Epithelial cell of proximal tubule (primary cell): Measurements from ENCODE around the gene MDM4. TPM values are rescaled to one million over a fixed set of nuclear protein-coding genes. Genes with fewer than 3 reads are reported as not detected.
"Not testable (repeated sequence)": the region's sequence is repeated elsewhere in the genome, so short reads cannot be mapped to it uniquely, and the experiment has no call there.

Source experiments
- DNase-seq: peaks from one replicate; pipeline ENCODE4 v3.0.0-alpha.2; 2011; ENCODE audit warnings: low read depth
- H3K4me3 ChIP-seq: 2 replicates; pipeline ENCODE4 v1.5.1; 2011; ENCODE audit warnings: low read depth, mild to moderate bottlenecking, low read length
- CTCF ChIP-seq: conservative IDR thresholded peaks from 2 replicates; pipeline ENCODE4 v1.5.1; 2012; ENCODE audit warnings: low read depth, mild to moderate bottlenecking, low read length
- total RNA-seq: library from RNA; depleted of rRNA; stranded (reverse); fragments of >200 nt; gene quantifications from 2 replicates; pipeline ENCODE4 v1.2.3, GENCODE V29; 2015

Gene MDM4
- total RNA-seq, 1 donor from 2014 or later, result 11.2 TPM

DNA sequence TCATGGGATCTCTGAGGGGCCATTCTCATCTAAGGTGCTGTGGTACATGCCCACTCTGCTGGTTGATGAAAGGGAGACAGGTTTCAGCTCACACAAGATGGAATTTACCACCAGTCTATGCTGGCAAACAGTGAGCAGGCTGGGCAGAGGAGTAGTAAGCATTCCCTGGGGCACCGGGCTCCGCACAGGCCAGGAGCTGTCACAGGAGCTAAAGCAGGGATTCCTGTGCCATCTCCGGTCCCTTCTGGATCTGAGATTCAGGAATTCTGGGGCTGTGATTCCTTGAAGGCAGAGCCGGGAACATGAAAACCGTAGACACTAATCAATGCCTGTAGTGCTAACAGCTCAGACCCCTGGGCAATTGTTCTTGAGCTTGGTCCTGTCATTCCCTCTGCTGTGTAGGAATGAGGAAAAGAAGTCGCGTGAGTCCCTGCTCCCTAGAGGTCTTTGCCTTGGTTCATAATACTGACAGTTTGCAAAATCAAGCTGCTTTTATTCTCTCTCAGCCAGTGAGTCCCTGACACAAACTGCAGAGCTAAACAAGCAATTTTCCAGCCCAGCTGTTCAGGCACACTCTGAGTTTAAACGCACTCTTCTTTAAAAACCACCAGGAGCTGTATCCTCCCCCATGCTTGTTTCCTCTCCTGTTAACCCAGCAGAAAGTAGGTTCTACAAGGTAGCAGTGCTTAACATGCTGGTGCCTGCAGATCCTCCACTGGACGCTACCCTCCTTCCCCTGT lies 52.5 kb downstream of the MDM4 start:
- DNase-seq, result no peak
- H3K4me3 ChIP-seq, result no peak overlapping the region
- no peak for TF ChIP-seq CTCF

DNA sequence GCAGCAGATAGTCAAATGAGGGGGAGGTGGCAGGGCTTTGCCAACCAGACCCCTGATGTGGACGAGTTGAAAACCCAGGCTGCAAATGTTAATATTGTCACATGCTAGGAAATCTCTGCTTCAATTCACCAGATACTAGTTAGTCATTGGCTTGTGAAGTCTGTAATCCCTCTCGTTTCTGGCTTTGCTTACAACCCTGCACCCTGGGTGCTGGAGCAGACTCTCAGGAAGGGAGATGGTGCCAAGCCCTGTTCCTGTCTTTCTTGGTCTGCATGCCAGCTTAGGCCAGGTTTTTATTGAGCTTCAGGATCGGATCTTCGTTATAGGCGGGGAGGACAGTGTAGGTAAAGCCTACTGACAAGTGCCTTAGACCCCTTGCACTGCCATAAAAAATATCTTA lies 53.3 kb downstream of the MDM4 start:
- H3K4me3 ChIP-seq, result no peak overlapping the region
- no peak for DNase-seq
- no peak for TF ChIP-seq CTCF

DNA sequence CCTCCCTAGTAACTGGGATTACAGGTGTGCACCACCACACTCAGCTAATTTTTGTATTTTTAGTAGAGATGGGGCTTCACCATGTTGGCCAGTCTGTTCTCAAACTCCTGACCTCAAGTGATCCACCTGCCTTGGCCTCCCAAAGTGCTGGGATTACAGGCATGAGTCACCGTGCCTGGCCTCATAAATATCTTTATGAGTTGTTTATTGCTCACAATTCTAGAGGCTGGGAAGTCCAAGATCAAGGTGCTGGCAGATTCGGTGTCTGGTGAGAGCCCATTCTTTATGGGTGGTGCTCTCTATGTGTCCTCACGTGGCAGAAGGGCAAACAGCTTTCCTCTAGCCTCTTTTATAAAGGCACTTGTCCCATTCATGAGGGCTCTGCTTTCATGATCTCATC lies 53.8 kb downstream of the MDM4 start:
- H3K4me3 ChIP-seq, DNase-seq: not testable (repeated sequence)

DNA sequence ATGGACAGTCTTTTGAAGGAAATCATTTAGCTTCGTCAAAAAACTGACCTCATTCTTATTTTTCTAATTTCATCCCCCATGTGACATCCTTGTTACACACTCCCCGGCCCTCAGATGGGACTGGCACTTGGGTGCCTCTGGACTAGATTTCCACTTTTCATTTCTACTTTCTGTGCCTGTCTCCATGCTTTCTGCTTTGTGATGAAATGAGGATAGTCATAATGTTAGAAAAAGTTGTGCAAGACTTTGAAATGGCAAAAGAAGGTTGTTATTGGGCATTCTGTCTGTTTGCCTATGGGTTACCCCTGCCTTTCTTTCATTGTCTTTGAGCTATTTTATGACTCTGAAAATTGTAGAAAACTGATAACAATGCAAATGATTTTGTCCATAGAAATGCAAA lies 54.9 kb downstream of the MDM4 start:
- H3K4me3 ChIP-seq, result no peak overlapping the region
- no peak for TF ChIP-seq CTCF
- no peak for DNase-seq

- H3K4me3 ChIP-seq, result no peak overlapping the region
- TF ChIP-seq CTCF, result no peak
- no peak for DNase-seq
These were observed 55.4 kb downstream of the MDM4 start for GRCh38 chr1:204571631-204572030.

DNA sequence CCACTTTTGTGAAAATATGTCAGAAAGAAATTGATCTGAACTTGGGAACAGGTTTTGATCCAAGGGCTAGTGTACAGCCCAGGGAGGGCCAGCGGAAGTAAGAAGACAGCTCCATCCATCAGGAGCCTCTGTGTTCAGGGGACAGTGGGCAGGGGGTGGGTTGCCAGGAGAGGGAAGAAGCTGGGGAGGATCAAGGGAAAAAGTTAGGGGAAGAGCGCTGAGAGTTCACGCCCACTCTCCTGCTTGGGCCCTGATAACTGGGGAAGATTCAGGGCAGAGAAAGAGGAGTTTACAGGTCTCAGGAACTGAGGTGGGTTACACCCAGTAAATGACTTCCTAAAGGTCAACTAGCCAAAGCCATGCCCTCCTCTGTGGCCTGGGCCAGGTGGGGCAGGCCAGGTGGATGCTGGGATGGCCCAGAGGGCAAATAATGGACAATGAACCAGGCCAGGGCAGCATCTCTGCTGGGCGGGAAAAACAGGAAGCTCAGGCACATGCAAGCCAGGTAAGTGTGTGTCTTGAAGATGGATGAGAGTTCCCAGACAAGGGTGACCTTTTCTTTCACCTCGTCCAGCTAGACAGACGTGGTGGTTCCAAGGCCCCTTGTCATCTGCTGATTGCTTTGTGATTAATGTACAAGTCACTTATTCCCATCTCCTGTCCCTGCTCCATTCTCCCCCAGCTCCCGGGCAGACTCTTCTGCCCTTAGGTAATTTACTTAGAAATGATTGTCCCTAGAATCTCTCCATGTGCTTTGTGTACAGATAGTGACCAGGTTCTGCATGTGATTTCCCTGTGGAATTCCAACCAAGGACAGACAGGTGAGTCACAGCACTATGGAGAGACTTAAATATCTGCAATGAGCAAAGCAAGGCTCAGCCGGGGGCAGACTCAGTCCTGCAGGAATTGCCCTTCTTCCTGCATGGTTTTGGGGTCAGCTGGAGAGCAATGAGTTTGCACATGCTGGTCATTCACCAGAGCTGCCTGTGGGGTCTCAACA lies 57.0 kb downstream of the MDM4 start:
- no peak overlapping the region for H3K4me3 ChIP-seq
- no peak for DNase-seq
- no peak for TF ChIP-seq CTCF

DNA sequence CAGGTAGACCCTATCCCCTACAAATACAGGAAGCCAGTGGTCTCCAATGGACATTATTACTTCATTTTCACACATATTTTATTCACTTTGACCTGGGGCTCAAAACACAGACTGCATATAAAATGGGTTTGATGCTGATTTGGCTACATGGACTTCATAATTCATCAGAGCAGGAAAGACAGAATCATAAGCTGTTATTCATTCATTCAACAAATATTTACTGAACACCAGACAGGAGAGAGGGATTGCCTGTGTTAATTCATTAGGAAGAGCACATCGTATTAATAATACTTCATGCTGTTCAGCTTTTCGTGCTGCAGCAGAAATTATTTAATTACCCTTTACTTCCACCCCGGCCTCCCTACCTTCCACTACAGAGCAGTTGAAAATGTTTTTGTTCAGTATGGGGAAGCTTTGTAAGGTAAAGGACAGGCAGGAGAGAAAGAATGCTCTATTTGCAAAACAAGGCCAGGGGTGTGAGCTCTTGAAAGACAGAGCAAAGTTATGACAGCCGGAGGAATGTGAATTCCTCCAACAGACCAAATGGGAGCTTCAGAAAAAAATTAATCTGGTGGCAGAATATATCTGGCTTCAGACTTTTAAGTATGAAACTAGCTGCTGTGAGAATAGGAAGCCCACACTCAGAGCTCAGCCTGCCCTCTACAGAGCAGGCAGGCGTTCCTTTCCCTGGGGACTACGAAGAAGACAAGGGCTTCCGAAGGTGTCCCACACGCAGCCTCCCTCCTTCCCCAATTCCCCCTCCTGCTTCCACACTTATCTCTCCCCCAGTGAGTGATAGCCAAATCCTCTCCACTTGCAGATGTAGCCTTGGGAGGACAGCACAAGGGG lies 58.0 kb downstream of the MDM4 start:
- no peak for TF ChIP-seq CTCF
- no peak overlapping the region for H3K4me3 ChIP-seq
- DNase-seq, result no peak
